Stimulated activated CD8-positive, alpha-beta memory T cell treated with anti-CD3 and anti-CD28 coated beads, Interleukin-15, amount 100 ng/mL, for 1 hour (primary cell): ENCODE data around the gene GRID1.

Experiments used
- DNase-seq: peaks from one replicate; pipeline ENCODE4 v3.0.0-alpha.2; 2020; ENCODE audit warnings: low read depth

The GRID1 gene

DNA sequence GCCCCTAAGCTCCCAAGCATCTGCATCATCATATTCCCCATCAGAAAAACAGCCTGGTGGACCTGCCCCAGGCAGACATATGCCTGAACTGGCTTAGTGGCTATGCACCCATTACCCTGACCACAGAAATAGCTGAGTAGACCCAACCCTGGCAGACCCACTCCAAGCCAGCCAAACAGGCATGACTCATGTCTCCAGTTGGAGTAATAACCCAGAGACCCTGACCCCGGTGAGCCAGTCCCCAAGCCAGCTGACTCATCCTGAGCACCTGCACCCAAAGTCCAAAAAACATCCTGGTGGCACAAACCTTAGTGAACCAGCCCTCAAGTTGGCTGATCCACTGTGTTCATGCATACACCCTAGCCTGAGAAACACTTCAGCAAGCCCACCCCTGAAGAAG, 555.9 kb downstream of the GRID1 start:
- no peak for DNase-seq

GRCh38 chr10:85795460-85795859, 571.1 kb downstream of the GRID1 start:
- DNase-seq = no peak

DNA sequence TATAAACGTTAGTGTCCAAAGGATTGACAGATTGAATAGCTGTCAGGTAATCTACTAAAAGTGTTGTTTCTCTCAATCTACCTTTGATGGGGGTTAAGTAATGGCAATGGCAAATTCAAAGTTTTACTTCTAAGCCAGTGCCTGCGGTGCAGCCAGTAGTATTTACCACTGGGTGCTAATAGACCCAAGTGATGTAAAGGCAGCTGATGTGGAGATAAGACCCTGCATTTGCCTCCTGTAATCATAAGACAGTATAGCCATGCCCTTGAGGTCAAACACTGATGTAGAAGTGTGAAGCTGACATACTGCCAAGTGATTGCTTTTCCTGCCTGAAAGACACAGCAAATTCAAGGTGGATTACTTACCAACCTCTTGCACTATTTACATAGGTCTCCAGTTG, 572.0 kb downstream of the GRID1 start:
- DNase-seq = no peak

DNA sequence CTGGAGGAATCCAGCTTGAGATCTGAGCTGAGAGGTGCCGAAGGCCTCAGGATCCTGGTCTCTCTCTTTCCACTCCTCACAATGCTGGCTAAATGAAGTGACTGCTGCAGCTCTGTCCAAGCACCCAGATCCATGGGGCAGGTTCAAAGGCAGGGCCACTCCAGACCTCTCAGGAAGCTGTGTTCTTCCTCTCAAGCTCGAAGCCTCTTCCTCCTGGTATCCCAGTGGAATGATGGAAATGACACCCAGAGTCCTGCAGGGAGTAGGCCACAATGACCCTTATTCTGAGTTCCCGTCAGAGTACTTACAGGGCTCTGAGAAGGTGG, 574.1 kb downstream of the GRID1 start:
- no peak for DNase-seq

- no peak for DNase-seq
These were observed 574.6 kb downstream of the GRID1 start for GRCh38 chr10:85791818-85792532.

DNA sequence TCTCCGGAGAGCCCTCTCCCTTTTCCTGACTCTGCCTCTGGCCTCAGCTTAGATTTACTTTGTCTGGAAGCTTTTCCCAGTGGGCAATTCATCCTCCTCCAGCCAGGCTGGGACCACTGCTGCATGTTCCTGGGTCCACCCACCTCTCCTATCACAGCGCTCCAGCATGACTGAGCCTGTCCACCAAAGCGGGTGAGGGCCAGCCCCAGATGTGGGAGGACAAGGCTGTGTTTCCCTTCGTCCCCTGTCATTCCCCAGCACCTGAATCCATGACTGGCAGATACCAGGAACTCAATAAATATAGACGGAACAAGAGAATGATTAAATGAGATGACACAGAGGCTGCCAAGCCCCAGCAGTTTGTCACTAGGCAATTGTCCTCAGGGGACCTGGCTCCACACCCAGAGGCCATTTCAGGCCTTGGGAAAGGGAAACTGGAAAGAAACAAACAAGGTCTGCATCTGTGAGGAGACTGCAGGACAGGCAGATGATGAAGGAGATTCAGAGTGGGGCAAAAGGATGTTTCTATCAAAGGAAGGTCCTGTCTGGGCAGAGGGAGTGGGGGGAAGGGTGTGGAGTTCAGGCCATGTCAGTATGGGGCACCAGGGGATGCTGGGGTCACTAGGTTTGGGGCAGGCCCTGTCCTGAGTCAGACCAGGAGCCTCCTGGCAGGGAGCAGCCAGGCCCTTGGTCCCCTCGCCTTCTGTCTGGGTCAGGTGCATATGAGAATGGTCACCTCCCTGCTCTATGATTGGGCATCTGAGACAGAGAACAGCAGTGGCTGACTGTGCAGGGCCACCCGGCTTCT, 576.4 kb downstream of the GRID1 start:
- DNase-seq = no peak

DNA sequence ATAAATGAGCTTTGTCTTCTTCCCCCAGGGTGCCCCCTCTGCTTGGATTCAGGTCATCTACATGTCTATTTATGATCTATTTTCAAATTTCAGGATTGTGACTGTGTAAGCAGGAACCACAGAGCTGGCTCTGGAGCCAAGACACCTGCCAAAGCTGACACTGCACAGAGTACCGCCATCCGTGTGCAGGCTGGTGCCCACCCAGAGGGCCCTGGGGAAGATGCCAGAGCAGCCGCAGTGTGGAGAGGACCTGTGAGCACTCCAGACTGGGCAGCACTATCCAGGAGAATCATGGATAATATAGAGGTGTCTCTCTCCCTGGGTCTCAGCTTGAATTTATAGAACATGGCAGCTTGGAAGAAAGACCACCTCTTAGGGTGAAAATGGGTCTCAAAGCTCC, 577.5 kb downstream of the GRID1 start:
- DNase-seq = no peak

- DNase-seq = no peak
These were observed 578.0 kb downstream of the GRID1 start for GRCh38 chr10:85788570-85788969.

- DNase-seq = no peak
These were observed 578.7 kb downstream of the GRID1 start for GRCh38 chr10:85787881-85788280.

- no peak for DNase-seq
These were observed 579.2 kb downstream of the GRID1 start for GRCh38 chr10:85787393-85787792.

DNA sequence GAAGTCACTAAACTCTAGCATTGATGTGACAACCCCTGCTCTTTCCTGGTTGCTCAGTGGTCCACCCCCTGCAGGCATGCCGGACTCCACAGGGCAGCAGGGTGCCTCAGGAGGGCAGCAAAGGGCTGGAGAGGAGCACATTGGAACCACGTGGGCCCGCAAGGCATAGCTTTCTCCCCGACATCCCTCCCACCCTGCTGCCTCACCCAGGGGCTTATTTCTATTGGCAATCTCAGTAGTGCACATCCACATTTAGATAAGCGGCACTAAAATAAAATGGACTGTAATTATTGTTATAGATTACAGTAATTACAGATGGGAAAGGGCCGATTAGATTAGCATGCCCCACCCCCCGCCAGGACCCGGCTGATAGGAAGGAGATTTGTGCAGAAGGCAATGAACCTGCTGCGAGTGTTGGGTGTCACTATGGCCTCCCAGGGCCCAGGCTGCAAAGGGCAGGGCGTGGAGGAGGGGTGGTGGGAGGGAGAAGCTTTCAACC, 580.1 kb downstream of the GRID1 start:
- no peak for DNase-seq

- DNase-seq = no peak
These were observed 581.8 kb downstream of the GRID1 start for GRCh38 chr10:85784792-85785191.

GRCh38 chr10:85781404-85781803, 585.2 kb downstream of the GRID1 start:
- DNase-seq = no peak

DNA sequence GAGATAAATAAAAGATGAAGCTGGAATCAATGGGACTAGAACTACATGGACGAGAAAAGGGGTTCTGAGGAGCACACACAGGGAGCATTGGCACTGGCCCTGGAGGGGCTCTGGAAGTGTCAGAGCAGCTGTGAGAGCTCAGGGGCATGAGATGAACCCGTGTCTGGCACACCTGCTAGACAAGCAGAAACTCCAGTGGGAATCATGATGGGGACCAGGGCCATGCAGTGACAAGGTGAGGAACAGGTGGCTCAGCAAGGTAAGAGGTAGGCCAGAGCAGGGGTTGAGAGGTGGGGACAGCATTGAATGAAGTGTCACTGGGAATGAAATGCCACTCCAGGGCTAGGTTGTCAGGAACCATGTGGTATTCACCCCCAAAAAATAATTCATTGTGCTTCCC, 588.5 kb downstream of the GRID1 start:
- DNase-seq = no peak

DNA sequence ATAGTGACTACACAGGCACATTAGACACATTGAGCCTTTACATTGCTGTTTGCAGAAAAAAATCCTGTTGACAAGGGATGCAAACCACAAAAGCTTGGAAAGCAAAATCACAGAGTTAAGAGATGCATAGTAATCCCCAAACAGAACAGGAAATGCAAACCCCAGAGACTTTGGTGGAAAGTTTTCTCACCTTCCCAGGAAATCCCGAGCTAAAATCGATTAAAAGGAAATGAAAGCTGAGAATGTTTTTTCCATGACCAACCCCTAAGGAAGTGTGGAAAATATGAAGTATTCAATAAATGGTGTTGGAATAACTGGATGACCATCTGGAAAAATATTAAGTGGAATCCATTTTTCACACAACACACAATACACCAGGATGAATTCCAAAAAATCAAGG, 598.7 kb downstream of the GRID1 start:
- no peak for DNase-seq

DNA sequence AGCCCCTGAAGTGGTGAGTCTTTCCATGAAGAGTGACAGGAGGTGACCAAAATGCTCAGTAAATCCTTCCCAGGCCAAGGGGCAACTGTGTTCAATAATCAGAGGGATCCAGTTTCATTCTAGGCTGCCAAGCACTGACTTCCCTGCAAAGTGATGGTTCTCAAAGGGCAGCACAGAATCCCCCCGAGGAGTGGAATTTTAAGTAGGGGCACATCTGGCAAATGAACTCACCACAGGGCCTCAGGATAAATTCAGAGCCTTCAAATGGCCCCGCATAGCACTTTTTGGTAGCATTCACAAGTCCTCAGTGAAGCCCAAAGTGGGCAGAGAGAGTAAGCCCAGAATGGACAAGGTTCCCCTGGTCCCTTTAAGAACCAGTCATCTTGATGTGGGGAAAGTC, 602.5 kb downstream of the GRID1 start:
- DNase-seq = no peak

DNA sequence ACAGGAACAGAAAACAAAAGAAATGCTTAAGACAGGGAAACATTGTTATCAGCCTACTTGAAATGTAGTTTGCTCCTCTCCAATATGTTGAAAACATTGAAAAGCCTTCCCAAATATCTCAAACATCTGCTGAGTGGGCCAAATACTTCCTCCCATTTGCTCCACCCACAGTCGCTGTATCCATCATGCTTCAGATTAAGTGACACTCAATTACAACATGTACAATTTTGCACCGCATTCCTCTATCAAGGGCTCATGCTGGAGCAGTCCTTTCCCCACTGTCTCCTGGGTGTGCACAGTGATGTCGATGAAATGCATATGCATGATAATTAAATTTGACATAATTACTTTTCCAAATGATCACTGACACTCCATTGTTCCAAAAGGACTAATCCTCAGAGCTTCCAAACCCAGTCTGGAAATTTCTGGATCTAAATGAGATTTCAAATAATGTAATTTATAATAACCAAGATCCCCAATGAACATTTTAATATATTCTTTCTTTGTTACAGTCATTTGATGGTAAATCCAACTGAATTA, 604.6 kb downstream of the GRID1 start:
- DNase-seq = no peak

GRCh38 chr10:85741626-85742300, 624.8 kb downstream of the GRID1 start:
- no peak for DNase-seq

- DNase-seq = no peak
These were observed 630.6 kb downstream of the GRID1 start for GRCh38 chr10:85735997-85736396.

DNA sequence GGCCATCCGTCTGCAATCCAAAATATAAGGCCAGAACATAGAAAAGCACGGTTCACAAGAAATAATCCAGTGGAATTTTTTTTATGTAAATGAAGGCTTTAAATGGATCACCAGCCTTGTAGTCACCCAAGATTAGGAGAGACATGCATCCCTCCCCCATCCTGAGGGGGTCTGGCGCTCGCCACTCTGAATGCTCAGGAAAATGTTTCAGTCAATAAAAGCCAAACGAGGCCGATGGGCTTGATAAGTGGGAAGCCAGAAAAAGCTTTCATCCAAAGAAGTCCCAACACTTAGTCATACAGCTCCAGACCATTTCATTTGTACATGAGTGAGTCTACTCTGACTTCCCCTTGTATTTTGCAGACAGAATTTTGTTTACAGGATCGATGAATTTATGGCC, 631.8 kb downstream of the GRID1 start:
- no peak for DNase-seq

DNA sequence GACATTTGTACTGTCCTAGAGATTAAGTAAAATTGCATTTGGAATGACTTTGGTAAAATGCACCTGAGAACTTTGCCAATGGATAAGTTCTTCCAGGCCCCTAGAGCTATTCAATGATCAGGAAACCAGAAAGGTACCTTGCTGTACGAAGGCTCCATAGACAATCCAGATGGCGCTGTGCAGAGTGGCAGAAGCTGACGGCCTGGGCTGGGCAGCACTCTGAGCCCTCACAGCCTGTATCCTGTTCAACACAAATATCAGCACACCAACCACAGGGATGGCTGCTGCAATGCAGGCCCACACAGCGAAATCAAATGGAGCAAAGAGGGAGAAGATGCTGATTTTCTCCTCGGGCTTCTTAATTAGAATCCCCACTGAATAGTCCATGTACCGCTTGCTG, 642.4 kb downstream of the GRID1 start:
- no peak for DNase-seq

DNA sequence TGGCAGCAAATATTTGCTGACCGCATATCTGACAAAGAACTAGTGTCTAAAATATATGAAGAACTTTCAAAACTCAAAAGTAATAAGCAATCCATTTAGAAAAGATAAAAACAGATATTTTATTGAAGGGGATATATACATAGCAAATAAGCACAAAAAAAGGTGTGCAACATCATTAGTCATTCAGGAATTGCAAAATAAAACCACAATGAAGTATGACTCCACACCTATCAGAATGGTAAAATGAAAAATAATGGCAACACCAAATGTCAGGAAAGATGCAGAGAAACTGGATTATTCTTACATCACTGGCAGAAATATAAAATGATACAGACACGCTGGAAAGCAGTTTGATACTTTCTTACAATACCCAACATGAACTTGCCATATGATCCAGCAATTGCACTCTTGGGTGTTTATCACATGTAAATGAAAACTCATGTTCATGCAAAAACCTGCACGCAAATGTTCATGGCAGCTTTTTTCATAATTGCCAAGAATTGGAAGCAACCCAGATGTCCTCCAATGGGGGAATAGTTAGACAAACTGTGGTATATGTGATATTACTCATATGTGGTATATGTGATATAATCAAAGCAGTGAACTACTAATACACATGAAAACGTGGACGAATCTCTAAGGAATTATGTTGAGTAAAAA, 645.5 kb downstream of the GRID1 start:
- DNase-seq = no peak
